Stimulated activated CD8-positive, alpha-beta memory T cell treated with anti-CD3 and anti-CD28 coated beads, Interleukin-15, amount 100 ng/mL, for 1 hour (primary cell): ENCODE results near the gene LLGL1.

ENCODE experiments used
- DNase-seq: peaks from one replicate; pipeline ENCODE4 v3.0.0-alpha.2; 2020; ENCODE audit warnings: low read depth

LLGL1 gene

GRCh38 chr17:18253187-18253884 is 27.9 kb downstream of the LLGL1 start:
- no peak for DNase-seq

GRCh38 chr17:18253947-18254821 is 28.7 kb downstream of the LLGL1 start:
- DNase-seq = no peak

GRCh38 chr17:18254888-18255649 is 29.6 kb downstream of the LLGL1 start:
- DNase-seq = no peak

- no peak for DNase-seq
Measured at GRCh38 chr17:18256351-18256750, 30.9 kb downstream of the LLGL1 start.

- no peak for DNase-seq
Measured at GRCh38 chr17:18256776-18257175, 31.3 kb downstream of the LLGL1 start.

- no peak for DNase-seq
Measured at GRCh38 chr17:18257268-18257981, 32.0 kb downstream of the LLGL1 start.

- no peak for DNase-seq
Measured at GRCh38 chr17:18257982-18258355, 32.5 kb downstream of the LLGL1 start.

- no peak for DNase-seq
Measured at GRCh38 chr17:18258356-18259038, 33.1 kb downstream of the LLGL1 start, which contains the start of gene FLII. Gene FLII, minus strand, starts transcription at chr17:18258738. Its CDS starts 48 bp downstream, at chr17:18258690.

- no peak for DNase-seq
Measured at GRCh38 chr17:18259621-18260331, 34.3 kb downstream of the LLGL1 start.

GRCh38 chr17:18260332-18261145 is 35.1 kb downstream of the LLGL1 start, which contains the start of gene MIEF2:
Gene MIEF2, plus strand, starts transcription at chr17:18260662. Its CDS starts 2,059 bp downstream, at chr17:18262721.
- peak; percentile 87 for DNase-seq

GRCh38 chr17:18261146-18261515 is 35.7 kb downstream of the LLGL1 start:
- no peak for DNase-seq

- no peak for DNase-seq
Measured at GRCh38 chr17:18261659-18262058, 36.2 kb downstream of the LLGL1 start.

- DNase-seq = no peak
Measured at GRCh38 chr17:18262111-18262510, 36.7 kb downstream of the LLGL1 start.

GRCh38 chr17:18262641-18263040 is 37.2 kb downstream of the LLGL1 start:
- DNase-seq = no peak

- no peak for DNase-seq
Measured at GRCh38 chr17:18263885-18264682, 38.6 kb downstream of the LLGL1 start.

- DNase-seq = no peak
Measured at GRCh38 chr17:18267366-18267765, 41.9 kb downstream of the LLGL1 start.

GRCh38 chr17:18267927-18268711 is 42.7 kb downstream of the LLGL1 start:
- DNase-seq = no peak
